ENCODE measurements around the gene C1orf122. TPM values are rescaled to one million over a fixed set of nuclear protein-coding genes. Genes with fewer than 3 reads are reported as not detected.
"Not testable (repeated sequence)": the region's sequence is repeated elsewhere in the genome, so short reads cannot be mapped to it uniquely, and the experiment has no call there.

C1orf122 gene
- total RNA-seq (2014; rRNA removed): 81.4 and 86.5 TPM in 2 replicates
- 61.9 TPM for polyA plus RNA-seq (2012)

DNA sequence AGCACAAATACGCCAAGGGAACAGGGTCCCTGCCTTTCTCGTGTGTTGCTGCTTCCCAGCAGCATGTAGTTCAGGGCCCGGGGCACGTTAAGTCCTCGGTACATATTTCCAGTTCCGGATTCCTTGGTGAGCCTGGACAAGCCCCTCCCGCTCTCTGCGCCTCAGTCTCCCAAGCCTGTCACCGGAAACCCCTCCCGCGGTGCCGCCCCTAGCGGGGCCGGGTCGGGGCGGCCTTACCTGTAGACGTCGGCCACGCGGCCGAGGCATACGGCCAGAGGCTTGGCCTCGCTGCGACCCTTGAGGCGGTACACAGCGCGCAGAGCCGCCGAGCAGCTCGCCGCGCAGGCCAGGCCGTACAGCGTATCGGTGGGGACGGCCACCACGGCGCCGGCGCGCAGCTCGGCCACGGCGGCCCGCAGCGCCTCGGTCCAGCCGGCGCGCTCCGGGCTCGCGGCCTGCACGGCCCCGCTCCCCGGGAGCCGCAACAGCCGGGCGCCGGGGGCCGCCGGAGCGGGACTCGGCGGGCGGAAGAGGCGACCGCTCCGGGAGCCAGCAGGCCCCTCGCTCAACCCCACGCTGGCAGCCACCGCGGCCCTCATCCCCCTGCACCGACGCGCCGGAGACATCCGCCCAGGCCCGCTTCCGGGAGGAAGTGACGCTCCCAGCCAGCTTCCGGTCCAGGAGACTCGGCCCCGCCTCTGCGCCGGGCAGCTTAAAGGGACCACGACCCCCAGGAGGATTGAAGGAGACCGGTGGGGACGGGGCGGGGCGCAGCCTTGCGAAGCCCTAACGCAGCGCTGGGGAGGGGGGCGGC is at the start of gene C1orf122, which contains the start of gene YRDC:
Gene C1orf122, plus strand, starts transcription at position 236 of the 814 bp plus-strand sequence. CDS start 615 bp downstream, outside the sequence.
Gene YRDC, minus strand, starts transcription at position 654 of the 814 bp plus-strand sequence. Its CDS starts 28 bp downstream, at position 626.
- peak; percentile 91 for DNase-seq (ENCODE audit: low read depth)

DNA sequence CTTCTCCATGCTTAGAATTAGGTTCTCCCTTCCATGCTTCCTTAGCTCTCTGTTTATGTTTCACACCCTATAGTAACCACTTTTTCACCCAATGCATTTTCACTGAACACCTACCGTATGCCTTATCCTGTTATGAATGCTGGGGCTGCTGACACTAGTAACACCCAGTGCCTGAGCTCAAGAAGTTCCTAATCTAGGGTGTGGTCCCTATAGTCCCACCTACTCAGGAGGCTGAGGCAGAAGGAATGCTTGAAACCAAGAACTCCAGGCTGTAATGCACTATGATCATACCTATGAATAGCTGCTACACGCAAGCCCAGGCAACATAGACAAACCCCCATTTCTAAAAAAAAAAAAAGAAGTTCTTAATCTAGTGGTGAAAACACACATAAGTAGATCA is 48.1 kb upstream of the C1orf122 start:
- no peak for DNase-seq (ENCODE audit: low read depth)

DNA sequence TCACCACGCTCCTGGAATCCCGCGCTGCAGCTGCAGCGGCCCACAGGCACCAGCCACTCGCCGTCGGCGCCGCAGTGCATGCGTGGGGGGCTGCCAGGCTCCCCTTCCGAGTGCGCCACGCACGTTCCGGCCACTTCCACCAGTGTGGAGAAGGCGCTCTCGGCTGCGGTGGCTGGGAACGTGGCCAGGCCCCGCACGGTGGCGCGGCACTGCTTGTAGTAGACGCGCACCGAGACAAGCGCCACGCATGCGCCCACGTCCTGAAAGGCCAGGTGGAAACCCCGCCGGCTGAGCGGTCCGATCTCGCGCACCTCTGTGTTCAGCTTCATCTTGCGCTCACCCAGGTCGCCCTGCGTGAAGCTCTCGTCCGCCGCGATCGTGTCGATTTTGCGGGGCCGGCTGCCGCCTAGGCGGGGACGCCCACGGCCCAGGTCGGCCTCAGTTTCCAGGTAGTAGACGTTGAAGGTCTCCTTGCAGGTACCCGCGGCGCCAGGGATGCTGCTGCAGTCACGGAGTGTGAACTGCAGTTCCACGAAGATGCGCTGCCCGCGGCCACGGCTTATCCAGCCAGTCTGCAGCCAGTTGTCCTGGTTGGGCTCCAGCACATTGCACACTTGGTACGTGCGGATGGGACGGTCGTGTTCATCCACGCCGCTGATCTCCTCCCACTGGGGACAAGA is 46.0 kb upstream of the C1orf122 start:
- DNase-seq (ENCODE audit: low read depth): no peak

DNA sequence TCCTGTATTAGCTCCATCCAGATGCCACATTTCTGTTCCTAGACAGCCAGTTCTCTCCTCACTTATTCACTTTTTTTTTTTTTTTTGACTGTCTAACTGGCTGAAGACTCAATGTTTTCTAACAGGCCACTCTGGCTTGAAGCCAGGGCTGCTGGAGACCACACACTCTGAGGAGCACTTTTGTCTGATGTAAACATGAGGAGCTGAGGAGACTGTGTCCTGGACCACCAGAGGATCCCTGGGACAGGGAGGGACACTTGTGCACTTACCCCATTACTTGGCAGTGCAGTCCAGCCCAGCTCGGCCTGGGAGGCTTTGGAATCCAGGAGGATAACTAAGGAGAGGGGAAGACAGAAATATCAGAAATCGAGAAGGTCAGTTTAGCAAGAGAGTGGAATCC is 45.1 kb upstream of the C1orf122 start:
- no peak for DNase-seq (ENCODE audit: low read depth)

DNA sequence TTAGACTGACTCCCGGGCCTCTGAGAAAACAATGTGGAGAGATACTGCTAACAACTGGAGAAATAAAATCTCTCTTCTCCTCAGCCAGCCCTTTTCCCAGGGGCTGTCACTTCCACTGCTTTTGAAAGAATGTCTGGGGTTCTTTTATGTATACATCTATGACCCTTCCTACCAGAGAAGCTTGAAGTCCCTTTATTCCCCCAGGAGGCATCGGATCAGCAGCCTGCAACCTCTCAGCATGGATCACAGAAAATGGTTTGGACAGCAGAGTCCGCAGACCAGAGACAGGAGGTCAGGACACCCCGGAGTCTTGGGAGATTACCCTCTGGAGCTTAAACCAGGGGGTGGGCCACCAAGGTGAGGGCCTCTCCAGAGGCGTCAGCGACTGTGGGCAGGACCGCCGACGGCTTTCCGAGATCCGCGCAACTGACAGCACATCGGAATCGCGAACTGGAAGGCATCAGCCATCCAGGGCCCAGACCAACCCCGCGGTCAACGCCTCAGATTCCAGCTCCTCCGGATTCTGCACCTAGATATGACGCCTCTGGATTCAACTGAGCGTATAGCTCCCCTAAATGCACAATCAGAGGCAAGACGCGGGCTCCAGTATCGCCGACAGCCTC is 43.7 kb upstream of the C1orf122 start:
- DNase-seq (ENCODE audit: low read depth): no peak

DNA sequence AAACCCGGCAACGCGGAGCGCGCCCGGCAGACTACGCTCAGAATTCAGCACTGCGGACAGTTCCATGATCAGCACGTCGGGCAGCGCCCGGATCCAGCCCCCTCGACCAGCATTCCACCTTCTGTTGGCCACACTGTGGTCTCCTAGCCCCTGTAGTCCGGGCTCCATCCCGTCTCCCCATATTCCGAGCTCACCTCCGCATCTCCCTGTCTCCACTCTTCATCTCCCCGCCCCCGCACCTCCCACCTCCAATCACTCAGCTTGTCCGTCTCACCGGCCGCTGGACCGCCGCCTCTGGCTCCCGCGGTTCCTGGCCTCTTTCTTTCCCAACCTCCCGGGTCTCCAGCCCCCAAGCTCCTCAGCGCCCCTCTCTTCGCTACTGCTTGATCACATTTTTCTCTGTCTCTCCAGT is 43.2 kb upstream of the C1orf122 start:
- DNase-seq (ENCODE audit: low read depth): peak; percentile 10

DNA sequence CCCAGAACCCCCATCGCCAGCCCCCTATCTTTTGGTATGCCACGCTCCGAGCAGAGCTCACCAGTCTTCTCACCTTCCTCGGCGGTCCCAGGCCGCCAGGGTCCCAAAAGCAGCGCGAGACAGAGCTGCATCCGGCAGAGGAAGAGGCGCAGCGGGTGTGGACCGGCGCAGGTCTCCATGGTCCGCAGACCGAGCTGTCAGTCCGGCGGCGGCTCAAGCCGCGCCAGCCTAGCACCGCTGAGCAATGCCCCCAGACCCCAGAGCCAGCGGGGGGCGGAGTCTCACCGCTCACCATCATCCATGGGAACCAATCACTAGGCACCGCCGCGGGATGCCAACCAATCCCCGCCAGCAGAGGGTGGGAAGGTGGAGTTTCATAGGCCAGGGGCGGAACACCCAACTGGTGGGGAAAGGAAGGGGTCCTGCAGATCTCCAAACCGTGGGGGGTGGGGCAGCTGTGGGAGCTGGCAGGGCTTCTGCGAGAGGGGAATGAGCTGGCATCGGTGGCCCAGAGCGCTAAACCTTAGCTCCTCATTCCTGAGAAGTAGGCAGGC is 42.6 kb upstream of the C1orf122 start, which contains the start of gene EPHA10:
Gene EPHA10, minus strand, starts transcription at position 233 of the 554 bp plus-strand sequence. Its CDS starts 54 bp downstream, at position 179.
- DNase-seq (ENCODE audit: low read depth): no peak

DNA sequence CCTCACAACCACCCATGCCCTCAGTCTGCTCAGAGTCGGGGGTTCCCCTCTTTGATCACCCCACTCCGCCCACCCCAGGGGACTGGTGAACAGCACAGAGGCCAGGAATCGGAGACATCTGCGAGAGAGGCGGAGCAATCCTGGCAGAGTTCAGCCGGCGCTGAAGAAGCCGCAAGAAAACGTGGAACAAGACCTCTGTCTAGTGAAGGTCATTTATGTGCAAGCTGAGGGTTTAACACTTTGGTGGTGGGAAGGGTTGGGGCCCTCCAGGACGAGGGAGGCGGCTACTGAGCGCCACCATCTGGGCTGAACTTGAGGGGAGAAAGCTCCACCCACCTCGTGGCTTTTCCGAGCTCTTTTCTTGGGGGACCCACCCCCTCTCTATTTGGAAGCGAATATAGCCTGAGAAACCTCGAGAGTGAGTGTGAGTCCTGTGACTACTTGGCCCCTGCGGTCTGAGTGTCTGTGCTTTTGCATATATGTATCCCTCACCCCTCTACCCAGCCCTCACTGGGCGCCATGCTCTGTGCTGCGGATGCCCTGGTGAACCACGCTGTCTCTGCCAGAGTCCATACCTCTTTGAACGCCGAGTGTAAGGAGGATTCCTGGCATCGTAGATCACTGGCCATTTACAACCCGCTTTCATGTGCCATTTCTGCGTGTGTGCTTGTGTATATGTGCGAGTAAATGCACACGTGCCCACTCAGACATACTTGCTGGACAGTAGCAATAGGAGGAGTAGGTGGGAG is 41.5 kb upstream of the C1orf122 start:
- DNase-seq (ENCODE audit: low read depth): no peak

DNA sequence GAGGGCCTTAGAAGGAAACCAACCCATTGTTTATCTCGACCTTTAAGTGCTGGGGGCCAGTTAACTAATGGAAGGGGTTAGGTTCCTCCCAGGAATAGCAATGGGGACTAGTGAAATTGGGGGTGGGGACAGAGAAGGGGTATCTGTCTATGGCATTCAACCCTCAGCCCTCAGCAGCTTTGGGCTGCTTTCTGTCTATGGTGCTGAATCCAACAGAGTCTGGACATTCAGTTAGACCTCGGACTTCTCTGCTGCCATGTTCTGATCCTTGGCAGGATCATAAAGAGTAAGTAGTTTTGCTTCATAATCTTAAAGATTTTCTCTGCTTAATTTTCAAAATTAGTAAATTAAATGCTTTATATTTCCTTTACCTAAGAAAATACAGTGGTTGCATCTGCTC is 40.1 kb upstream of the C1orf122 start:
- DNase-seq (ENCODE audit: low read depth): no peak

DNA sequence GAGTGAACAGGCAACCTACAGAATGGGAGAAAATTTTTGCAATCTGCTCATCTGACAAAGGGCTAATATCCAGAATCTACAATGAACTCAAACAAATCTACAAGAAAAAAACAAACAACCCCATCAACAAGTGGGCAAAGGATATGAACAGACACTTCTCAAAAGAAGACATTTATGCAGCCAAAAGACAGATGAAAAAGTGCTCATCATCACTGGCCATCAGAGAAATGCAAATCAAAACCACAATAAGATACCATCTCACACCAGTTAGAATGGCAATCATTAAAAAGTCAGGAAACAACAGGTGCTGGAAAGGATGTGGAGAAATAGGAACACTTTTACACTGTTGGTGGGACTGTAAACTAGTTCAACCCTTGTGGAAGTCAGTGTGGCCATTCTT is 36.1 kb upstream of the C1orf122 start:
- DNase-seq (ENCODE audit: low read depth): not testable (repeated sequence)

DNA sequence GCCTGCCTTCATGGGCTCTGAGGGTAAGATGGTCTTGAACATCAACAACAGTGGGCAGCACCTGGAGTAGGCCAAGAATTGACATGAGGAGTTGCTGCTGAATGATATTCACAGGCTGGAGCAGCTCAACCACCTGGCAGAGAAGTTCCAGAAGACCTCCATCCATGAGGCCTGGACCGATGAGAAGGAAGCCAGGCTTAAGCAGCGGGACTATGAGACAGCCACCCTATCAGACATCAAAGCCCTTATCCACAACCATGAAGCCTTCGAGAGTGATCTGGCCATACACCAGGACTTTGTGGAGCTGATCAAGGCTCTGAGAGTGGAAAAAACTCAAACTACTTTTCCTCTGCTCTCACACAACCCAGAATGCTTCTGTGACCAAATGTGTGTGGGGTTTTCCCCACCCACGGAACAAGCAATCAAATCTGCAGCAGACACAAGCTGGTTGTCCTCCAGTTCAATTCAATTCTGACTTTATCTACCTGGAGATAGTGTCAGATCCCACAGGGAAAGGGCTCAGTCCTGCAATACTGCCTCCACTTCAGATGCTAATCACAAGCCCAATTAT is 30.6 kb upstream of the C1orf122 start:
- no peak for DNase-seq (ENCODE audit: low read depth)

DNA sequence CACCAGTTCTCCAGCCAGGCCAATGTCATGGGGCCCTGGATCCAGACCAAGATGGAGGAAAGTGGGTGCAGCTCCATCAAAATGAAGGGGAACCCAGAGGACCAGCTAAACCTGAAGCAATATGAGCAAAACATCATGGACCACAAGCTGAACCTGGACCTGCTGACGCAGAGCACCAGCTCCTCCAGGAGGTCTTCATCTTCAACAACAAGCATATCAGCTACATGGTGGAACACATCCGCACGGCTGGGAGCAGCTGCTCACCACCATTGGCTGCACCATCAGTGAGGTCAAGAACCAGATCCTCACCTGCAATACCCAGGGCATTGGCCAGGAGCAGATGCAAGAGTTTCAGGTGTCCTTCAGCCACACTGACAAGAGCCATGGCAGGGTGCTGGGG is 28.9 kb upstream of the C1orf122 start:
- DNase-seq (ENCODE audit: low read depth): no peak

DNA sequence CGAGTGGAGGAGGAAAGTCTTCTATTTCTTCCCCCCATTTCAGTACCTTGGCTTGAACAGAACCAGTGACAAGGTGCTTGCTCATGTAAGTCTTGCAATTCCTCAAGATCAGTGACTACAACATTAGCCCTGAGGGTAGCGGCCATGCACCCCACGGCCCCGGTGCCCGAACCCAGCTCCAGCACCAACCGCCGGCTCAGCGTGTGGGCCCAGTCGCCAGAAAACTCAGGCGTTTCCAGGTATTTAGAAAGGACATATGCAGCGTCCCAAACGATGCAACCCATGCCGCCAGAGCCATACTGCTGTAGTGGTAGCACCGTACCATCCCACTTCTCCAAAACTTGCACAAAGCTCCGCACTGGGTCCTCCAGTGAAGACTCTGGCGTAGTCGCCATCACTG is 25.1 kb upstream of the C1orf122 start:
- DNase-seq (ENCODE audit: low read depth): no peak

DNA sequence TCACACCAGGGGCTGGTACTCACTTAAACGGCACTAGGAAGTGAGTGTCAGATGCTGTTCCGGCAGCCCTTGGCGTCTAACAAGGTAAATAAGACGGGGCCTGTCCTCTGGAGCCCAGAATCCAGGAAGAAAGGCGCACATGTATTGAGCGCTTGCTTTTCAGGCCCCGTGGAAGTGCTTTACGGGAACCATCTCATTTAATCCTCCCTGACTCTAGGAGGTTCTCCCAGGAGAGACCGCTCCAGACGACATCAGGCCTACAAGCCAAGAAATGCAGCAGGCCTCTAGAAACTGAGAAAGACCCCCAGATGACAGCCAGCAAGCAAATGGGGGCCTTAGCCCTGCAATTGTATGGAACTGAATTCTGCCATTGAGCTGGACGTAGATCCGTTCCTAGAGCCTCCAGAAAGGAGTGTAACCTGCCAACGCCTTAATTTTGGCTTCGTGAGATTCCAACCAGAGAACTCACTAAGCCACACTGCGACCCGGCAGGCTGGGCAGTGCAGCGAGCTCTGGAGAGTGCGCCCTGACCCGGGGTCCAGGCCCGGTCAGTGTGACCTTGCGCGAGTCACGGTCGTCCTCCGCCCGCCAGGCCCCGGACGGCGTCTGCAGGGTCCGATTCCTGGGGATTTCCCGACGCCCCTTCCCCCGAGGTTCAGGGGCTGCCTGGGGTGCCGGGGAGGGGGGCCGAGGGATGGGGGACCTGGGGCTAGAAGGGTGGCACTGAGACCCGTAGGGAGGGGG is 14.5 kb upstream of the C1orf122 start:
- DNase-seq (ENCODE audit: low read depth): no peak

DNA sequence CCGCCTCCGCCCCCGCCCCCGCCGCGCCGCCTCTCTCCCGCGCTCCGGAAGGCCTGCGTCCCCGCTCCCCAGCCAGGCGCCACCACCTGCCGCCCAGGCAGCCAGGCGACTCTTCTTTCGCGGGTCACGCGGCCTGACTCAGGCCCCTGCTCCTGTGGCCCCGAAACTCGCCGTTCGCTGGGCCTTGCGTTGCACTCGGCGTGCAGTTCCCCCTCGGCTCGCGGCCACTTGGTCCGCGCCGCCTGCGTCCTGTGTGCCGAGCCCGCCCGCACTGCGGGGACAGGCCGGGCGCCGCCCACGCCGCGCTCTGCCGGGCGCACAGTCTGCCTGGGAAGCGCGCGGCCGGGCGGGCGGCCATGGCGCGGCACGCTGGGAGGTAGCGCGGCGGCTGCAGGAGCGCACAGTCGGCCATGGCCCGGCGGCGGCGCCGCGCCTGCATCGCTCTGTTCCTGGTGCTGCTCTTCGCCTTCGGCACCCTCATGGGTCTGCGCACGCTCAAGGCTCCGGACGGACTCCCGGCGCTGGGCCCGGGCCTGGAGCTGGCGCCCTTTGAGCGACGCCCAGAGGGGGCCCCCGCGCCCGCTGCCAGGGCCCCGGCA is 13.7 kb upstream of the C1orf122 start, which contains the start of gene MANEAL:
Gene MANEAL, plus strand, starts transcription at position 75 of the 599 bp plus-strand sequence. Its CDS starts 336 bp downstream, at position 411.
- DNase-seq (ENCODE audit: low read depth): peak; percentile 37

DNA sequence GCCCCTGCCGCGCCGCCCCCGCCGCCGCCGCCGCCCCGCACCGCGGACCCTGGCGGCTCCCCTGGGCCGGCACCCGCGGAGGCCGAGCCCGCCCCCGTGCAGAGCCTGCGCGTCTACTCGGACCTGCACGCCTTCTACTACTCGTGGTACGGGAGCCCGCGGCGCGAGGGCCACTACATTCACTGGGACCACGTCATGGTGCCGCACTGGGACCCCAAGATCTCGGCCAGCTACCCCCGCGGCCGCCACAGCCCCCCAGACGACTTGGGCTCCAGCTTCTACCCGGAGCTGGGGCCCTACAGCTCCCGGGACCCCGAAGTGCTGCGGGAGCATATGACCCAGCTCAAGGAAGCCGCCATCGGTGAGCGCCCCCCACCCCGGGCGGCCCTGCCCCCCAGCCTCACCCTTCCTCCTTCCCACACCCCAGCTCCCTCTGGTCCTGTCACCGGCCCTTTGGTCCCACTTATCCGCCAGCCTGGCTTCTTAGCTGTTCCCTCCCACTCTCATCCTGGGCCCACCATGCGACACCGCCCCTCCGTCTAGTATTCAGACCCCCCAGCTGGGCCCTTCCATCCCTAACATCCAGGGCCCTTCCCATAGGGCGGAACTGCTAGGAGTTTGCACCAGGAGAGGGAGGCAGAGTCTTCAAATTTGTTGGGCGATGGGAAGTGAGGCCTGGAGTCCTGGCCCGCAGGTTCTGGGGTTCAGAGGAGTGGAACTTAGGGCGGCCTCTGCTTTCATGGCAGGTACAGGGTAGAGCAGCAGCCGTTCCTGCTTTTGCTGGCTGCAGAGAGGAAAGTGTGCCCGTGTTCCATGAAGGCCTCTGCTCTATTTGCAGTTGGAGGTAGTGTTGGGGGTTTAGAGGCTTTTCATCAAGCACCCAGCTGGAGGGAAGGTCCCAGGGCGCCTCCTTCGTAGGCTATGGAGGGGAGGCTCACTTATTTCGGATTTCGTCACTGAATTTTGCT is 12.9 kb upstream of the C1orf122 start:
- no peak for DNase-seq (ENCODE audit: low read depth)

DNA sequence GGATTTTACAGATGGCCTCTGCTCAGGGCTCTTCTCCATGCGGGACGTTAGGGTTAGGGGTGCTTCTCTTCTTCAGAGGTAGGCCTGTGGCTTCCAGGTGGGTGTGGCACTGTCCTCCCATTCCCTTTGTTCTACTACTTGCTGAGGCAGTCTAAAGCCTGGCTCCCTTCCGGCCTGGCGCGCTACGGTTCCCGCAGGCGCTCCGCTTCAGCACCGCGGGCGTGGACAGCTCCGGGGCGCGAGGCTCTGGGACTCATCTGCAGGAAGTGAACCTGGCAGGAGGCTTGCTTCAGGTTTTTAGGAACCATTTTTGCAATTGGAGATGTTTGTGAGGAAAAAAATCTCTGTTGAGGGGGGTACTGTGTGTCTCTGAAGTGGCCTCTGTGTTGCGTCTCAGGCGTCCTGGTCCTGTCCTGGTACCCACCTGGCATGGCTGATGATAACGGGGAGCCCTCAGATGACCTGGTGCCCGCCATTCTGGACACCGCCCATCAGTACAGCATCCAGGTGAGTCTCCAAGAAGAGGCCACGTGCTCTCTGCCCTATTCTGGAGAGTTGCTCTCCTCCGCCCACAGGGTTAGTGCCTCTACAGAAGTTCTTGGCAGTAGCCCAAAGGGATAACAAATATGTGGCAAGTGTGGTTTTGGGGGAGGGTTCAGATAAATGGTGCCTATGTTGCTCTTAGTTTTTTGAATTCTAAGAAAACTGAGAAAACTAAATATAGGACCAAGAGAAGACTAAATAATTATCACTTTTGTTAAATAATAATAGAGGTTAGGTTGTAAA is 12.1 kb upstream of the C1orf122 start:
- peak; percentile 14 for DNase-seq (ENCODE audit: low read depth)
